ENCODE data around the gene MICAL3. TPM values are rescaled to one million over a fixed set of nuclear protein-coding genes. Genes with fewer than 3 reads are reported as not detected.

The MICAL3 gene
- total and polyA plus RNA-seq, 2 of the 8 experiments (the other 6 are each of a cell fraction or from before 2014, with no cell fraction given): 8.3 to 41.8 TPM

GRCh38 chr22:17878186-17878694 is 146.1 kb downstream of the MICAL3 start (continued):
- TF ChIP-seq SIX5 (IDR thresholded peaks at IDR 0.05; ENCODE audit: low read depth, low read length) (no peak), NANOG (IDR thresholded peaks at IDR 0.05; ENCODE audit: insufficient read depth, low read depth, low read length, poor library complexity, severe bottlenecking) (no peak)
